ENCODE results near the gene FITM1.

GRCh38 chr14:24179294-24179960 is 49.0 kb downstream of the FITM1 start:
- TF ChIP-seq POLR2AphosphoS5 (IDR thresholded peaks at IDR 0.05): no peak
- no peak for TF ChIP-seq CTCF (IDR thresholded peaks at IDR 0.05)
- no peak for TF ChIP-seq EP300 (IDR thresholded peaks at IDR 0.05)
